GM21381 (cell line): ENCODE data around the gene LBR.
"Not testable (repeated sequence)": the region's sequence is repeated elsewhere in the genome, so short reads cannot be mapped to it uniquely, and the experiment has no call there.

Source experiments
- ATAC-seq: cut with Tn5 transposase; IDR thresholded peaks from one replicate; pipeline ENCODE4 v1.9.1; 2021; ENCODE audit warnings: mild to moderate bottlenecking, moderate library complexity; ENCODE audit not compliant: unreplicated experiment

The LBR gene

GRCh38 chr1:225386860-225387259, 41.0 kb downstream of the LBR start:
- ATAC-seq, result not testable (repeated sequence)

- ATAC-seq, result no peak
These were observed 47.1 kb downstream of the LBR start for GRCh38 chr1:225380691-225381090.

GRCh38 chr1:225378880-225379279, 49.0 kb downstream of the LBR start:
- ATAC-seq, result no peak

DNA sequence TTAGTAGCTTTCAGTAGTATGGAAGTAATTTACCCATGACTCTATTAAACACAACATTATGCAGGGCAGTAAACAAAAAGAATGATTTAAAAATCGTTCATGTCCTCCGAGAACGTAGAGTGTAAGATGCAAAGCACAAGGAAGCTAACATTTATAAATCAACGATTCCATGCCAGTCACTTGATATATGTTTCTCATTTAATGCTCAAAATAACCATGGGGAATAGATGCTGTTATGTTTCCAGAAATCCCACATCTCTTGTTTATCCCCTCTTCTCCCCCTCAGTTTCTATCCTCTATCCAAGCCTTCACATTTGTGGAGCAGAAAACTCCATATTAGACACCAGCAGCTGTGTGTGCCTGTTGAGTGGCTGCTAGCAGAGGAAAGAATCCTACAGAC, 52.8 kb downstream of the LBR start:
- ATAC-seq, result no peak

DNA sequence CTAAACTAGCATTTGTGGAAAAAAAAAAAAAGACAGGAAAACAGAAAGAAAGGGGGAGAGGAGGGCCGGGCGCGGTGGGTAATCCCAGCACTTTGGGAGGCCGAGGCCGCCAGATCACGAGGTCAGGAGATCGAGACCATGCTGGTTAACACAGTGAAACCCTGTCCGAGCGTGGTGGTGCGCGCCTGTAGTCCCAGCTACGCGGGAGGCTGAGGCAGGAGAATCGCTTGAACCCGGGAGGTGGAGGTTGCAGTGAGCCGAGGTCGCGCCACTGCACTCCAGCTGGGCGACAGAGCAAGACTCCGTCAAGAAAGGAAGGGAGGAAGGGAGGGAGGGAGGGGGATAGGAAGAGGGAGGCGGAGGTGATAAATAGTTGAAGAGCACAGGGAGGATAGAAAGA, 54.7 kb downstream of the LBR start:
- no peak for ATAC-seq

- no peak for ATAC-seq
These were observed 56.4 kb downstream of the LBR start for GRCh38 chr1:225371366-225372010.

DNA sequence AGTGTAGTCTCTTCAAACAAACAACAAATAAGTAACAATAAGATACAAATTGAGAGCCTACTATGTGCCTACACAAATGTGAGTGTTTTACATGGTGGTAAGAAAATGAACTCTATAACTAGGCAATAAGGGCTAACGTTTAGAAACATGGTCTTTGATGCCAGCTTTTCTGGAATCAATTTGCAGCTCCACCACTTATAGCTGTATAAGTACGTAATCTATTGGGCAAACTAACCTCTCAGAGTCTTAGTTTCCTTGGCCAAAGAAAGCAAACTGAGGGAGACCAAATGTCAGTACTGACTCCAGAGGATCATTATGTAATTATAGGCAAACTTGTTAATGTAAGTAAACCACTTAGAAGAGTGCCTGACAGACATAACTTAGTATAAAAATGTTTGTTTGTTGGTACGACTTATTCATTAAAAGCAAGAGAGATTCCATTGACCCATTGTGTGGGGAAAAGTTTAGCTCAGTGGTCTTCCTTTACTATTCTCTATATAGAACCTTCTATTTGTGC, 59.7 kb downstream of the LBR start:
- ATAC-seq, result no peak

- ATAC-seq, result no peak
These were observed 61.3 kb downstream of the LBR start for GRCh38 chr1:225366552-225366951.

GRCh38 chr1:225366018-225366417, 61.8 kb downstream of the LBR start:
- no peak for ATAC-seq

- no peak for ATAC-seq
These were observed 63.4 kb downstream of the LBR start for GRCh38 chr1:225364439-225364838.

DNA sequence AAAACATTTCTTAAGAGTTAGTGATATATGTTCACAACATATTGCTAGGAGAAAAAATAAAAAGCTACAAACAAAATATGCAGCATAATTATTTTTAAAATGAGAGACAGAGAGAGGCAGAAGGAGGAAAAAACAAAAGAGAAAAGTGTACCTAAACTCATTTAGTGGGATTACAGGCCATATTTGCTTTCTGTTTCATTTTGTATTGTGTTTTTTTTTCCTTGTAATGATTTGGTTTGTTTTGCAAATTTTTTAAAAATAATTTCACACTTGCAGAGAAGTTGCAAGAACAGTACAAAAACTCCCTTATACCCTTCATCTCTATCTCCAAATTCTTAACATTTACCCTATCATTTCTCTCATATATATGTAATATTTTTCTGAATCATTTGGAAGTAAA, 65.0 kb downstream of the LBR start:
- ATAC-seq, result no peak

- ATAC-seq, result no peak
These were observed 66.7 kb downstream of the LBR start for GRCh38 chr1:225361176-225361575.

DNA sequence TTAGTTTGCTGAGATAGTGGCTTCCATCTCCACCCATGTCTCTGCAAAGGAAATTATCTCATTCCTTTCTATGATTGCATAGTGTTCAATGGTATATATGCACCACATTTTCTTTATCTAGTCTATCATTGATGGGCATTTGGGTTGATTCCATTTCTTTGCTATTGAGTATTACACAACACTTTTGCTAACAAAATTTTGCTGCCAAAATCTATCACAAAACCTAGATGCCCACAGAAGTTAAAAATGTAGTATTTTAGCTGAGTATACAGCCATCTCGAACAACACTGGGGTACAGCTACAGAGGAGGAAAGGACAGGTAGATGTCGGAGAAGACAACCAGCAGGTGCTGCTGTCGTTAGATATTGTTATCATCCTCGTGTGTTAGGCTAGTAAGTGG, 67.7 kb downstream of the LBR start:
- ATAC-seq, result no peak

- no peak for ATAC-seq
These were observed 72.0 kb downstream of the LBR start for GRCh38 chr1:225355863-225356262.

DNA sequence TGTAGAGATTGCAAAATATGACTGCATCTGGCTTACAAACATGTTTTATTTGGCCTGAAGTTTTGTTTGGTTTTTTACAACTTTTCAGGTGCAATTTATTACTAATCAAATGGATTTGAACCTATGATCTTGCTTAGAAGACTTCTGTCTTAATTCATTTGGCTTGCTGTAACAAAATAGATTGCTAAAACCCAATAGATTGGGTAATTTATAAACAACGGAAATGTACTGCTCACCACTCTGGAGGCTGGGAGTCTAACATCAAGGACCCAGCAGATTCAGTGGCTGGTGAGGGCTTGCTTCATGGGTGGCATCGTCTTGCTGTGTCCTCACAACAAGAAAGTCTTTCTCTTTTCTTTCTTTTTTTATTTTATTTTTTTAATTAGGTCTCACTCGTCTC, 72.9 kb downstream of the LBR start:
- ATAC-seq, result no peak
